Panc1 (cell line): Measurements from ENCODE around the gene PON2.

ENCODE experiments used
- POLR2AphosphoS5 ChIP-seq: IDR thresholded peaks from 2 replicates; pipeline ENCODE4 v1.6.1; 2012; ENCODE audit warnings: mild to moderate bottlenecking, low read depth, low read length, moderate library complexity
- SIN3A ChIP-seq: IDR thresholded peaks from 2 replicates; pipeline ENCODE4 v1.6.1; 2012; ENCODE audit warnings: low read depth, mild to moderate bottlenecking, low read length, moderate library complexity, borderline replicate concordance; ENCODE audit not compliant: insufficient read depth
- TCF7L2 ChIP-seq: IDR thresholded peaks from 2 replicates; pipeline ENCODE4 v1.6.1; 2011; ENCODE audit warnings: mild to moderate bottlenecking, low read depth, low read length, inconsistent platforms
- TF ChIP-seq, protein P1 (sequence below): fragments of 450-650 bp; IDR thresholded peaks from 2 replicates; pipeline ENCODE4 v1.5.1; 2017; ENCODE audit warnings: mild to moderate bottlenecking
- TF ChIP-seq, protein P2 (sequence below), 2 experiments: IDR thresholded peaks; 2 replicates each; pipeline ENCODE4 v1.6.1; 2011 to 2012; ENCODE audit warnings: low read depth in 2 of 2, control low read depth in 1 of 2, low read length in 1 of 2, mild to moderate bottlenecking in 1 of 2, moderate library complexity in 1 of 2; ENCODE audit not compliant: insufficient read depth in 1 of 2

DNA sequence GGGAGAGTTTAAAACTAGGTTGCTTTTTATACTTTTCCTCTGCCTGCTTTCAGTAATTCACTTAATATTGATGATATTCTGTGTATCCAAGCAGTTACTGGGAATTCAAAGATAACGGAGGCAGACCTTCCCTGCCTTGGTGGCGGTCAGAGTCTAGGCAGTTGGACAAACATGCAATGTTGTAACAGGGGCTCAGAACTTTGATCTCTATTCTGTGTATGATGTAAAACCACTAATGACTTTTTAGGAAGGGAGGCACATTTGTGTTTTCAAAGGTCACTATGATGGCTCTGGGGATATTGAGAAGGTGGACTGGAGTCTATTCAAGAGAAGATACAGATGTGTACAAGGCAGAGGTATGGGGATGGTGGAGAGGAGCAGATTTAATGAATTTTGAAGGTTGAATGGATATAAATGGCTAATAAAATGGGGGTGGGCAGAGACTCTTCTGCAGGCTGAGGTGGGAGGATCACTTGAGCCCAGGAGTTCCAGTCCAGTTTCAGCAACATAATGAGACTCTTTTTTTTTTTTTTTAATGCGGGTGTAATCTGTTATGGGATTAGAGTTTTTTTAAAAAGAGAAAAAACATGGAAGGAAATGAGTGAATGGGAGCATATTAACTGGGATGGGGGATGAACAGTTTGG is 5.7 kb upstream of the PON2 start:
- TF ChIP-seq, protein P1, sequence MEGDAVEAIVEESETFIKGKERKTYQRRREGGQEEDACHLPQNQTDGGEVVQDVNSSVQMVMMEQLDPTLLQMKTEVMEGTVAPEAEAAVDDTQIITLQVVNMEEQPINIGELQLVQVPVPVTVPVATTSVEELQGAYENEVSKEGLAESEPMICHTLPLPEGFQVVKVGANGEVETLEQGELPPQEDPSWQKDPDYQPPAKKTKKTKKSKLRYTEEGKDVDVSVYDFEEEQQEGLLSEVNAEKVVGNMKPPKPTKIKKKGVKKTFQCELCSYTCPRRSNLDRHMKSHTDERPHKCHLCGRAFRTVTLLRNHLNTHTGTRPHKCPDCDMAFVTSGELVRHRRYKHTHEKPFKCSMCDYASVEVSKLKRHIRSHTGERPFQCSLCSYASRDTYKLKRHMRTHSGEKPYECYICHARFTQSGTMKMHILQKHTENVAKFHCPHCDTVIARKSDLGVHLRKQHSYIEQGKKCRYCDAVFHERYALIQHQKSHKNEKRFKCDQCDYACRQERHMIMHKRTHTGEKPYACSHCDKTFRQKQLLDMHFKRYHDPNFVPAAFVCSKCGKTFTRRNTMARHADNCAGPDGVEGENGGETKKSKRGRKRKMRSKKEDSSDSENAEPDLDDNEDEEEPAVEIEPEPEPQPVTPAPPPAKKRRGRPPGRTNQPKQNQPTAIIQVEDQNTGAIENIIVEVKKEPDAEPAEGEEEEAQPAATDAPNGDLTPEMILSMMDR: no peak
- TF ChIP-seq SIN3A: no peak
- TF ChIP-seq TCF7L2: no peak
- TF ChIP-seq POLR2AphosphoS5: no peak
- TF ChIP-seq, protein P2, sequence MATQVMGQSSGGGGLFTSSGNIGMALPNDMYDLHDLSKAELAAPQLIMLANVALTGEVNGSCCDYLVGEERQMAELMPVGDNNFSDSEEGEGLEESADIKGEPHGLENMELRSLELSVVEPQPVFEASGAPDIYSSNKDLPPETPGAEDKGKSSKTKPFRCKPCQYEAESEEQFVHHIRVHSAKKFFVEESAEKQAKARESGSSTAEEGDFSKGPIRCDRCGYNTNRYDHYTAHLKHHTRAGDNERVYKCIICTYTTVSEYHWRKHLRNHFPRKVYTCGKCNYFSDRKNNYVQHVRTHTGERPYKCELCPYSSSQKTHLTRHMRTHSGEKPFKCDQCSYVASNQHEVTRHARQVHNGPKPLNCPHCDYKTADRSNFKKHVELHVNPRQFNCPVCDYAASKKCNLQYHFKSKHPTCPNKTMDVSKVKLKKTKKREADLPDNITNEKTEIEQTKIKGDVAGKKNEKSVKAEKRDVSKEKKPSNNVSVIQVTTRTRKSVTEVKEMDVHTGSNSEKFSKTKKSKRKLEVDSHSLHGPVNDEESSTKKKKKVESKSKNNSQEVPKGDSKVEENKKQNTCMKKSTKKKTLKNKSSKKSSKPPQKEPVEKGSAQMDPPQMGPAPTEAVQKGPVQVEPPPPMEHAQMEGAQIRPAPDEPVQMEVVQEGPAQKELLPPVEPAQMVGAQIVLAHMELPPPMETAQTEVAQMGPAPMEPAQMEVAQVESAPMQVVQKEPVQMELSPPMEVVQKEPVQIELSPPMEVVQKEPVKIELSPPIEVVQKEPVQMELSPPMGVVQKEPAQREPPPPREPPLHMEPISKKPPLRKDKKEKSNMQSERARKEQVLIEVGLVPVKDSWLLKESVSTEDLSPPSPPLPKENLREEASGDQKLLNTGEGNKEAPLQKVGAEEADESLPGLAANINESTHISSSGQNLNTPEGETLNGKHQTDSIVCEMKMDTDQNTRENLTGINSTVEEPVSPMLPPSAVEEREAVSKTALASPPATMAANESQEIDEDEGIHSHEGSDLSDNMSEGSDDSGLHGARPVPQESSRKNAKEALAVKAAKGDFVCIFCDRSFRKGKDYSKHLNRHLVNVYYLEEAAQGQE (IDR thresholded peaks at IDR 0.05; ENCODE audit: insufficient read depth in 1 of 2, low read depth in 2 of 2, low read length in 1 of 2): no peak
